Measurements from ENCODE around the gene PIK3R6.

DNA sequence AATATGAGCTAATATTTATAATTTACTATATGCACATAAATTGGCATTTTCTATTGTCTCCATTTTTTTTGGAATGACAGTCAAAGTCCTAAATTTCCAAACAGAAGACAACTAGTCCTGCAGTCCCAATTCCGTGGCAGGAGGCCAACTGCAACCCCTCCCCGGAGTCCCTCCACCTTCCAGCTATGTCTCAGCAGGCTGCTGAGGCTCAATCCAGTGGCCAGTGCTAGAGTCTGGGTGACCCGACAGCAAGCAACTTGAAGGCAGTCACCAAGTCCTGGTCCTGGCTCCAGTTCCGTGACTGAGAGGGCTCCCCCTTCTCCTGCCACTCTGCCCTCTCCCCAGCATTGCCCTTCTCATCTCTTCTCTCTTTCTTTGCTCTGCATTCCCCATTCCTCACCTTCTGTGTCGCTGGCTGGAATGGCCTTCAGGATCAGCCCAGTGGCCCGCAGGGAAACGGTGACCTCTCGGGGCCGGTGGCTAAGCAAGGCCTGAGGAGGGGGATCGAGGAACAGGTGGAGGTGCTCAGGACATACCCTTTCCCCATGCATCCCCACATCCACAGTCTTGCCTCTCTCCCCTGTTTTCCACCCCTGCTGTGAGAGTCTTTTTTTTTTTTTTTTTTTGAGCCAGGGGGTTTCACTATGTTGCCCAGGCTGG lies 45.9 kb downstream of the PIK3R6 start:
- TF ChIP-seq, protein P1, sequence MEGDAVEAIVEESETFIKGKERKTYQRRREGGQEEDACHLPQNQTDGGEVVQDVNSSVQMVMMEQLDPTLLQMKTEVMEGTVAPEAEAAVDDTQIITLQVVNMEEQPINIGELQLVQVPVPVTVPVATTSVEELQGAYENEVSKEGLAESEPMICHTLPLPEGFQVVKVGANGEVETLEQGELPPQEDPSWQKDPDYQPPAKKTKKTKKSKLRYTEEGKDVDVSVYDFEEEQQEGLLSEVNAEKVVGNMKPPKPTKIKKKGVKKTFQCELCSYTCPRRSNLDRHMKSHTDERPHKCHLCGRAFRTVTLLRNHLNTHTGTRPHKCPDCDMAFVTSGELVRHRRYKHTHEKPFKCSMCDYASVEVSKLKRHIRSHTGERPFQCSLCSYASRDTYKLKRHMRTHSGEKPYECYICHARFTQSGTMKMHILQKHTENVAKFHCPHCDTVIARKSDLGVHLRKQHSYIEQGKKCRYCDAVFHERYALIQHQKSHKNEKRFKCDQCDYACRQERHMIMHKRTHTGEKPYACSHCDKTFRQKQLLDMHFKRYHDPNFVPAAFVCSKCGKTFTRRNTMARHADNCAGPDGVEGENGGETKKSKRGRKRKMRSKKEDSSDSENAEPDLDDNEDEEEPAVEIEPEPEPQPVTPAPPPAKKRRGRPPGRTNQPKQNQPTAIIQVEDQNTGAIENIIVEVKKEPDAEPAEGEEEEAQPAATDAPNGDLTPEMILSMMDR (IDR thresholded peaks at IDR 0.05) = no peak
- TF ChIP-seq POLR2A (IDR thresholded peaks at IDR 0.05) = no peak

All from transverse colon (tissue), 3 donors.